ENCODE results near the gene PLCXD1. TPM values are rescaled to one million over a fixed set of nuclear protein-coding genes. Genes with fewer than 3 reads are reported as not detected.

Gene PLCXD1
- total and polyA plus RNA-seq, 9 of the 15 experiments (the other 6 are each of a cell fraction or from before 2014, with no cell fraction given) = 6.0 to 60.2 (median 39.5) TPM

- Histone ChIP-seq H3K9me3 (replicated peaks; ENCODE audit: control insufficient read depth, insufficient read depth, low read depth, low read length) (no peaks in the 10 kb centered on the region), H3K4me2 (ENCODE audit: insufficient read depth, low read length) (no peak overlapping the region), H3K4me3 (no peak overlapping the region), H3K36me3 (ENCODE audit: control insufficient read depth, insufficient read depth, low read length) (no peaks in the 10 kb centered on the region), H3K27me3 (ENCODE audit: control insufficient read depth in 2 of 2, insufficient read depth in 2 of 2, low read length in 2 of 2) (no peaks in the 10 kb centered on the region; a peak in 2 of 5 replicates), H3K9ac (ENCODE audit: insufficient read depth in 1 of 2, low read depth in 2 of 2, low read length in 2 of 2) (peak overlapping the region in 1 of 2 experiments; percentile 35; a peak in 1 of 4 replicates), H2AFZ (ENCODE audit: low read depth, low read length) (no peak overlapping the region), H3K4me1 (replicated peaks in 1 of 2; ENCODE audit: control insufficient read depth in 2 of 2, insufficient read depth in 2 of 2, low read length in 2 of 2) (peaks cover 2 to 15% of the 10 kb centered on the region in 2 experiments; a peak in 4 of 5 replicates), H3K9me1 (ENCODE audit: control insufficient read depth, insufficient read depth, low read length) (no peaks in the 10 kb centered on the region), H3K27ac (ENCODE audit: extremely low read depth, low read depth, low read length) (no peak overlapping the region), H4K20me1 (replicated peaks; ENCODE audit: control insufficient read depth, insufficient read depth, low read length) (no peaks in the 10 kb centered on the region), H3K79me2 (ENCODE audit: control insufficient read depth, insufficient read depth, low read length) (no peaks in the 10 kb centered on the region)
- TF ChIP-seq TCF7 (IDR thresholded peaks at IDR 0.05; ENCODE audit: borderline replicate concordance) = no peak
- TF ChIP-seq SPI1 (IDR thresholded peaks at IDR 0.05; ENCODE audit: borderline replicate concordance, low read depth, low read length) = peak; percentile 58
- WGBS (ENCODE audit: insufficient coverage, low coverage, missing lambda C conversion rate) = 34% methylated on average over 18 of the region's 44 CpGs
- ATAC-seq (peak; percentile 52), DNase-seq (ENCODE audit: extremely low read depth in 1 of 4, low spot score in 3 of 4) (no peak), FAIRE-seq (no peak)
- intact Hi-C loops (cut with micrococcal nuclease) (no loop called here), in situ Hi-C loops (cut with MboI) (no loop called here)
- ChIA-PET POLR2A (no interaction called here), CTCF (ENCODE audit: low intra/inter-chr PET ratio) (no interaction called here)
- BruUV-seq (replicated peaks) = no TSS peak
These were observed 27.5 kb upstream of the PLCXD1 start for GRCh38 chrX:253451-254297.

GRCh38 chrX:254630-255215, 26.5 kb upstream of the PLCXD1 start:
- ChIA-PET POLR2A (no interaction called here), CTCF (ENCODE audit: low intra/inter-chr PET ratio) (no interaction called here)
- WGBS (ENCODE audit: insufficient coverage, low coverage, missing lambda C conversion rate) = 71% methylated on average over 18 of the region's 27 CpGs
- FAIRE-seq = no peak
- Histone ChIP-seq H3K4me2 (ENCODE audit: insufficient read depth, low read length) (no peak overlapping the region), H3K4me3 (no peak overlapping the region), H3K9me3 (replicated peaks; ENCODE audit: control insufficient read depth, insufficient read depth, low read depth, low read length) (no peaks in the 10 kb centered on the region), H2AFZ (ENCODE audit: low read depth, low read length) (no peak overlapping the region), H3K27me3 (ENCODE audit: control insufficient read depth in 2 of 2, insufficient read depth in 2 of 2, low read length in 2 of 2) (no peaks in the 10 kb centered on the region; a peak in 2 of 5 replicates), H3K4me1 (replicated peaks in 1 of 2; ENCODE audit: control insufficient read depth in 2 of 2, insufficient read depth in 2 of 2, low read length in 2 of 2) (peaks cover 4 to 15% of the 10 kb centered on the region in 2 experiments; a peak in 4 of 5 replicates), H3K9me1 (ENCODE audit: control insufficient read depth, insufficient read depth, low read length) (no peaks in the 10 kb centered on the region), H3K27ac (ENCODE audit: extremely low read depth, low read depth, low read length) (no peak overlapping the region), H3K36me3 (ENCODE audit: control insufficient read depth, insufficient read depth, low read length) (no peaks in the 10 kb centered on the region), H3K9ac (ENCODE audit: insufficient read depth in 1 of 2, low read depth in 2 of 2, low read length in 2 of 2) (no peak overlapping the region), H3K79me2 (ENCODE audit: control insufficient read depth, insufficient read depth, low read length) (no peaks in the 10 kb centered on the region), H4K20me1 (replicated peaks; ENCODE audit: control insufficient read depth, insufficient read depth, low read length) (no peaks in the 10 kb centered on the region)
- intact Hi-C loops (cut with micrococcal nuclease) = no loop called here
- in situ Hi-C loops (cut with MboI) = no loop called here
- BruUV-seq (replicated peaks) = no TSS peak
- DNase-seq (ENCODE audit: extremely low read depth in 1 of 4, low spot score in 3 of 4) = no peak
- ATAC-seq = no peak
- TF ChIP-seq DPF2 (IDR thresholded peaks at IDR 0.05) = no peak
- TF ChIP-seq STAG1 (CRISPR knock-in tag; IDR thresholded peaks at IDR 0.05; ENCODE audit: borderline replicate concordance) = no peak
- no peak for TF ChIP-seq TEAD2 (tag; IDR thresholded peaks at IDR 0.05)
- no peak for TF ChIP-seq ZFP36 (IDR thresholded peaks at IDR 0.05; ENCODE audit: low read depth, low read length, partially characterized antibody)
- no peak for TF ChIP-seq TFAM (CRISPR knock-in tag; conservative IDR thresholded peaks at IDR 0.05)
- TF ChIP-seq, protein P1, sequence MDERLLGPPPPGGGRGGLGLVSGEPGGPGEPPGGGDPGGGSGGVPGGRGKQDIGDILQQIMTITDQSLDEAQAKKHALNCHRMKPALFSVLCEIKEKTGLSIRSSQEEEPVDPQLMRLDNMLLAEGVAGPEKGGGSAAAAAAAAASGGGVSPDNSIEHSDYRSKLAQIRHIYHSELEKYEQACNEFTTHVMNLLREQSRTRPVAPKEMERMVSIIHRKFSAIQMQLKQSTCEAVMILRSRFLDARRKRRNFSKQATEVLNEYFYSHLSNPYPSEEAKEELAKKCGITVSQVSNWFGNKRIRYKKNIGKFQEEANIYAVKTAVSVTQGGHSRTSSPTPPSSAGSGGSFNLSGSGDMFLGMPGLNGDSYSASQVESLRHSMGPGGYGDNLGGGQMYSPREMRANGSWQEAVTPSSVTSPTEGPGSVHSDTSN (CRISPR knock-in tag; IDR thresholded peaks at IDR 0.05; ENCODE audit: low read depth) = no peak
- TF ChIP-seq, protein P1 (tag; conservative IDR thresholded peaks at IDR 0.05; ENCODE audit: low read depth) = no peak
- TF ChIP-seq KLF16 (IDR thresholded peaks at IDR 0.05) = no peak
- TF ChIP-seq YY1 (IDR thresholded peaks at IDR 0.05; ENCODE audit: borderline replicate concordance in 1 of 3, control insufficient read depth in 1 of 3, extremely low read depth in 1 of 3, insufficient read depth in 3 of 3, insufficient read length in 1 of 3, insufficient replicate concordance in 2 of 3, low read depth in 1 of 3, low read length in 2 of 3) = no peak
